Activated naive CD8-positive, alpha-beta T cell treated with anti-CD3 and anti-CD28 coated beads for 36 hours (primary cell): ENCODE data around the gene NPNT. TPM values are rescaled to one million over a fixed set of nuclear protein-coding genes. Genes with fewer than 3 reads are reported as not detected.

Experiments used
- DNase-seq: peaks from one replicate; pipeline ENCODE4 v3.0.0; 2021
- H3K27ac Mint-ChIP-seq: one replicate; pipeline ENCODE4 v1.8.0; 2022; ENCODE audit warnings: mild to moderate bottlenecking, moderate library complexity, mixed read lengths
- H3K27me3 Mint-ChIP-seq: one replicate; pipeline ENCODE4 v1.8.0; 2022; ENCODE audit warnings: mild to moderate bottlenecking, mixed read lengths
- H3K36me3 Mint-ChIP-seq: one replicate; pipeline ENCODE4 v1.8.0; 2021; ENCODE audit warnings: mild to moderate bottlenecking, mixed read lengths
- H3K4me1 Mint-ChIP-seq: one replicate; pipeline ENCODE4 v1.8.0; 2021; ENCODE audit warnings: mixed read lengths
- H3K4me3 Mint-ChIP-seq: one replicate; pipeline ENCODE4 v1.8.0; 2022; ENCODE audit warnings: mild to moderate bottlenecking, moderate library complexity, mixed read lengths
- H3K9me3 Mint-ChIP-seq: one replicate; pipeline ENCODE4 v1.8.0; 2022; ENCODE audit warnings: mixed read lengths
- total RNA-seq, 2 experiments: library from RNA; stranded (reverse); gene quantifications; one replicate each; pipeline ENCODE4 v1.2.3, GENCODE V29; 2021

NPNT gene
- total RNA-seq, 2 experiments from 2014 or later = not detected

- no peak overlapping the region for H3K27ac Mint-ChIP-seq
- peaks cover 7% of the 10 kb centered on the region for H3K9me3 Mint-ChIP-seq
- peaks cover 2% of the 10 kb centered on the region for H3K36me3 Mint-ChIP-seq
- no peaks in the 10 kb centered on the region for H3K27me3 Mint-ChIP-seq
- no peaks in the 10 kb centered on the region for H3K4me1 Mint-ChIP-seq
- DNase-seq = no peak
- H3K4me3 Mint-ChIP-seq = no peak overlapping the region
These were observed 48.0 kb downstream of the NPNT start for GRCh38 chr4:105943234-105943633.

- Mint-ChIP-seq H3K27ac (no peak overlapping the region), H3K4me3 (no peak overlapping the region), H3K4me1 (no peaks in the 10 kb centered on the region), H3K27me3 (peaks cover 3% of the 10 kb centered on the region), H3K36me3 (peaks cover 2% of the 10 kb centered on the region), H3K9me3 (peaks cover 7% of the 10 kb centered on the region)
- no peak for DNase-seq
These were observed 49.3 kb downstream of the NPNT start for GRCh38 chr4:105944540-105944939.

GRCh38 chr4:105946771-105947170 lies 51.5 kb downstream of the NPNT start:
- H3K4me3 Mint-ChIP-seq = no peak overlapping the region
- no peak for DNase-seq
- H3K9me3 Mint-ChIP-seq = peaks cover 7% of the 10 kb centered on the region
- H3K36me3 Mint-ChIP-seq = peaks cover 2% of the 10 kb centered on the region
- no peak overlapping the region for H3K27ac Mint-ChIP-seq
- H3K4me1 Mint-ChIP-seq = no peaks in the 10 kb centered on the region
- H3K27me3 Mint-ChIP-seq = peaks cover 3% of the 10 kb centered on the region

- Mint-ChIP-seq H3K36me3 (peaks cover 2% of the 10 kb centered on the region), H3K9me3 (peaks cover 6% of the 10 kb centered on the region), H3K27ac (no peak overlapping the region), H3K4me3 (no peak overlapping the region), H3K4me1 (no peaks in the 10 kb centered on the region), H3K27me3 (peaks cover 6% of the 10 kb centered on the region)
- DNase-seq = no peak
These were observed 55.4 kb downstream of the NPNT start for GRCh38 chr4:105950701-105951100.

GRCh38 chr4:105951198-105951597 lies 55.9 kb downstream of the NPNT start:
- no peak for DNase-seq
- H3K4me3 Mint-ChIP-seq = no peak overlapping the region
- no peak overlapping the region for H3K27ac Mint-ChIP-seq
- no peaks in the 10 kb centered on the region for H3K4me1 Mint-ChIP-seq
- peaks cover 5% of the 10 kb centered on the region for H3K9me3 Mint-ChIP-seq
- H3K36me3 Mint-ChIP-seq = peaks cover 2% of the 10 kb centered on the region
- H3K27me3 Mint-ChIP-seq = peaks cover 6% of the 10 kb centered on the region

- H3K36me3 Mint-ChIP-seq = no peaks in the 10 kb centered on the region
- no peaks in the 10 kb centered on the region for H3K9me3 Mint-ChIP-seq
- H3K27ac Mint-ChIP-seq = no peak overlapping the region
- H3K27me3 Mint-ChIP-seq = peaks cover 6% of the 10 kb centered on the region
- H3K4me1 Mint-ChIP-seq = no peaks in the 10 kb centered on the region
- no peak for DNase-seq
- H3K4me3 Mint-ChIP-seq = no peak overlapping the region
These were observed 57.3 kb downstream of the NPNT start for GRCh38 chr4:105952591-105952990.

GRCh38 chr4:105956569-105956968 lies 61.3 kb downstream of the NPNT start:
- H3K27ac Mint-ChIP-seq = no peak overlapping the region
- H3K4me1 Mint-ChIP-seq = no peaks in the 10 kb centered on the region
- H3K9me3 Mint-ChIP-seq = no peaks in the 10 kb centered on the region
- no peak for DNase-seq
- H3K4me3 Mint-ChIP-seq = no peak overlapping the region
- peaks cover 3% of the 10 kb centered on the region for H3K27me3 Mint-ChIP-seq
- no peaks in the 10 kb centered on the region for H3K36me3 Mint-ChIP-seq

GRCh38 chr4:105957680-105958079 lies 62.4 kb downstream of the NPNT start:
- Mint-ChIP-seq H3K27me3 (peaks cover 6% of the 10 kb centered on the region), H3K4me1 (no peaks in the 10 kb centered on the region), H3K4me3 (no peak overlapping the region), H3K36me3 (no peaks in the 10 kb centered on the region), H3K9me3 (no peaks in the 10 kb centered on the region), H3K27ac (no peak overlapping the region)
- DNase-seq = no peak

- H3K4me1 Mint-ChIP-seq = no peaks in the 10 kb centered on the region
- DNase-seq = no peak
- H3K27ac Mint-ChIP-seq = no peak overlapping the region
- peaks cover 5% of the 10 kb centered on the region for H3K27me3 Mint-ChIP-seq
- no peaks in the 10 kb centered on the region for H3K36me3 Mint-ChIP-seq
- H3K9me3 Mint-ChIP-seq = no peaks in the 10 kb centered on the region
- H3K4me3 Mint-ChIP-seq = no peak overlapping the region
These were observed 68.5 kb downstream of the NPNT start for GRCh38 chr4:105963461-105964400.

- Mint-ChIP-seq H3K27me3 (peaks cover 5% of the 10 kb centered on the region), H3K27ac (no peak overlapping the region), H3K4me1 (no peaks in the 10 kb centered on the region), H3K9me3 (no peaks in the 10 kb centered on the region), H3K4me3 (no peak overlapping the region), H3K36me3 (no peaks in the 10 kb centered on the region)
- DNase-seq = no peak
These were observed 70.0 kb downstream of the NPNT start for GRCh38 chr4:105965183-105965800.

- no peak for DNase-seq
- Mint-ChIP-seq H3K9me3 (no peaks in the 10 kb centered on the region), H3K27ac (no peak overlapping the region), H3K4me1 (no peaks in the 10 kb centered on the region), H3K27me3 (peaks cover 9% of the 10 kb centered on the region), H3K36me3 (no peaks in the 10 kb centered on the region), H3K4me3 (no peak overlapping the region)
These were observed 70.8 kb downstream of the NPNT start for GRCh38 chr4:105966051-105966450.

- Mint-ChIP-seq H3K27me3 (peaks cover 11% of the 10 kb centered on the region), H3K27ac (no peak overlapping the region), H3K4me3 (no peak overlapping the region), H3K4me1 (no peaks in the 10 kb centered on the region), H3K9me3 (no peaks in the 10 kb centered on the region), H3K36me3 (no peaks in the 10 kb centered on the region)
- DNase-seq = no peak
These were observed 71.9 kb downstream of the NPNT start for GRCh38 chr4:105967058-105967658.

- no peak overlapping the region for H3K4me3 Mint-ChIP-seq
- H3K27me3 Mint-ChIP-seq = peaks cover 7% of the 10 kb centered on the region
- no peaks in the 10 kb centered on the region for H3K4me1 Mint-ChIP-seq
- H3K27ac Mint-ChIP-seq = no peak overlapping the region
- no peak for DNase-seq
- no peaks in the 10 kb centered on the region for H3K36me3 Mint-ChIP-seq
- H3K9me3 Mint-ChIP-seq = no peaks in the 10 kb centered on the region
These were observed 74.3 kb downstream of the NPNT start for GRCh38 chr4:105969575-105969974.

- H3K4me3 Mint-ChIP-seq = no peak overlapping the region
These were observed 75.1 kb downstream of the NPNT start for GRCh38 chr4:105970371-105970770.

GRCh38 chr4:105971036-105971435 lies 75.8 kb downstream of the NPNT start:
- no peaks in the 10 kb centered on the region for H3K36me3 Mint-ChIP-seq
- H3K27ac Mint-ChIP-seq = no peak overlapping the region
- no peak for DNase-seq
- H3K27me3 Mint-ChIP-seq = peaks cover 7% of the 10 kb centered on the region
- H3K9me3 Mint-ChIP-seq = no peaks in the 10 kb centered on the region
- H3K4me1 Mint-ChIP-seq = no peaks in the 10 kb centered on the region
- H3K4me3 Mint-ChIP-seq = no peak overlapping the region

More at GRCh38 chr4:105970371-105970770, 75.1 kb downstream of the NPNT start:
- H3K27me3 Mint-ChIP-seq = peaks cover 7% of the 10 kb centered on the region
- H3K9me3 Mint-ChIP-seq = no peaks in the 10 kb centered on the region
- no peaks in the 10 kb centered on the region for H3K4me1 Mint-ChIP-seq
- no peak overlapping the region for H3K27ac Mint-ChIP-seq
- DNase-seq = no peak
- H3K36me3 Mint-ChIP-seq = no peaks in the 10 kb centered on the region
